Body of pancreas (tissue), 4 donors: ENCODE measurements around the gene IQSEC1.

Source experiments
- POLR2A ChIP-seq, 3 donors: fragments of 450-650 bp; IDR thresholded peaks; one replicate each; pipeline ENCODE4 v1.6.1; 2016; ENCODE audit warnings: antibody characterized with exemption in 3 of 3, mild to moderate bottlenecking in 2 of 3
- TF ChIP-seq, protein P1 (sequence below), 7 experiments: fragments of 450-650 bp in 4 of 7; fragments of 200-600 bp in 3 of 7; sonication (generic) in 3 of 7; IDR thresholded peaks; one replicate each; pipeline ENCODE4 v1.5.1; 2016 to 2019; ENCODE audit warnings: antibody characterized with exemption in 7 of 7

DNA sequence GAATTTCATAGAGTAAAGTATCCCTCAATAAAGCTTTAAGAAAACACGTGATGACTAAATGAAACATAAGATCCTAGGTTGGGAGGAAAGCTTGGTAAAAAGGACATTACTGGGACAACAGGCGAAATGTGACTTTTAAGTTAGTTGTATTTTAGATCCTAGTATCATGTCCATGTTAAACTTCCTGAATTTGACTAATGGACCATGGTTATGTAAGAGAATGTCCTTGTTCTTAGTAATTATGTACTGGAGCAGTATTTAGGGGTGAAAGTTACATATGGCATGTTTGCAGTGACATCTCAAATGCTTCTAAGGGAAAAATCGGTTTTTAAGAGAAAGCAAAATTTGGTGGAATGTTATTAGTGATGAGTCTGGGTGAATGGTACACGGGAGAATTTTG, 69.6 kb downstream of the IQSEC1 start:
- TF ChIP-seq POLR2A (IDR thresholded peaks at IDR 0.05), result no peak
- TF ChIP-seq, protein P1, sequence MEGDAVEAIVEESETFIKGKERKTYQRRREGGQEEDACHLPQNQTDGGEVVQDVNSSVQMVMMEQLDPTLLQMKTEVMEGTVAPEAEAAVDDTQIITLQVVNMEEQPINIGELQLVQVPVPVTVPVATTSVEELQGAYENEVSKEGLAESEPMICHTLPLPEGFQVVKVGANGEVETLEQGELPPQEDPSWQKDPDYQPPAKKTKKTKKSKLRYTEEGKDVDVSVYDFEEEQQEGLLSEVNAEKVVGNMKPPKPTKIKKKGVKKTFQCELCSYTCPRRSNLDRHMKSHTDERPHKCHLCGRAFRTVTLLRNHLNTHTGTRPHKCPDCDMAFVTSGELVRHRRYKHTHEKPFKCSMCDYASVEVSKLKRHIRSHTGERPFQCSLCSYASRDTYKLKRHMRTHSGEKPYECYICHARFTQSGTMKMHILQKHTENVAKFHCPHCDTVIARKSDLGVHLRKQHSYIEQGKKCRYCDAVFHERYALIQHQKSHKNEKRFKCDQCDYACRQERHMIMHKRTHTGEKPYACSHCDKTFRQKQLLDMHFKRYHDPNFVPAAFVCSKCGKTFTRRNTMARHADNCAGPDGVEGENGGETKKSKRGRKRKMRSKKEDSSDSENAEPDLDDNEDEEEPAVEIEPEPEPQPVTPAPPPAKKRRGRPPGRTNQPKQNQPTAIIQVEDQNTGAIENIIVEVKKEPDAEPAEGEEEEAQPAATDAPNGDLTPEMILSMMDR (IDR thresholded peaks at IDR 0.05), result no peak
